ENCODE data around the gene MBD5.

The MBD5 gene

DNA sequence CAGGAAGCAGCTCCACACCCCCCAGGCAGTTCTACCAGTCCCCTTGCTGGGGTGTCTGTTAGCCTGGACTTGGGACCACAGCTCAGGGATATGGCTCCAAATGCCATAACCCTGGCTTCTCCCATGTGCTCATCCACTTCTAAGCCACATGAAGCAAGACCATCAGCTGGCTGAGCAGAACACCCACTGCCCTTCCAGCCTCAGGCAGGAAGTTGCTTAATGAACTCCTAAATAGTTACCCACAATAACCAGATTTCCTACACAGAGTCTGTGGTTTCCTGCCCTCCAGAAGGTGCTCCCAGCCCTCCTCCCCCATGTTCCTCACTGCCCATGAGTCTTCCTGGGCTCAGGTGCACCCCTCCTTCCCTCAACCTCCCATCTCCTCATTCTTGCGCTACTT, 525.4 kb downstream of the MBD5 start:
- Histone ChIP-seq H3K27me3 (ENCODE audit: insufficient read depth, insufficient read length) (no peaks in the 10 kb centered on the region), H3K9me3 (ENCODE audit: insufficient read depth, low read length) (no peaks in the 10 kb centered on the region), H3K4me3 (ENCODE audit: insufficient read length, low read depth) (no peak overlapping the region), H3K9ac (ENCODE audit: insufficient read length, low read depth) (no peak overlapping the region), H3K4me1 (ENCODE audit: insufficient read depth, insufficient read length) (peaks cover 3% of the 10 kb centered on the region), H3K36me3 (ENCODE audit: insufficient read depth, insufficient read length, low read length) (no peaks in the 10 kb centered on the region)
- DNase-seq (ENCODE audit: low read depth, low spot score): no peak
- no peak for TF ChIP-seq SUZ12 (IDR thresholded peaks at IDR 0.05; ENCODE audit: extremely low read depth, insufficient read depth, insufficient read length)
- TF ChIP-seq ZNF274 (IDR thresholded peaks at IDR 0.05; ENCODE audit: low read depth, low read length): no peak
- no peak for TF ChIP-seq YY1 (IDR thresholded peaks at IDR 0.05; ENCODE audit: insufficient read depth, insufficient read length)

DNA sequence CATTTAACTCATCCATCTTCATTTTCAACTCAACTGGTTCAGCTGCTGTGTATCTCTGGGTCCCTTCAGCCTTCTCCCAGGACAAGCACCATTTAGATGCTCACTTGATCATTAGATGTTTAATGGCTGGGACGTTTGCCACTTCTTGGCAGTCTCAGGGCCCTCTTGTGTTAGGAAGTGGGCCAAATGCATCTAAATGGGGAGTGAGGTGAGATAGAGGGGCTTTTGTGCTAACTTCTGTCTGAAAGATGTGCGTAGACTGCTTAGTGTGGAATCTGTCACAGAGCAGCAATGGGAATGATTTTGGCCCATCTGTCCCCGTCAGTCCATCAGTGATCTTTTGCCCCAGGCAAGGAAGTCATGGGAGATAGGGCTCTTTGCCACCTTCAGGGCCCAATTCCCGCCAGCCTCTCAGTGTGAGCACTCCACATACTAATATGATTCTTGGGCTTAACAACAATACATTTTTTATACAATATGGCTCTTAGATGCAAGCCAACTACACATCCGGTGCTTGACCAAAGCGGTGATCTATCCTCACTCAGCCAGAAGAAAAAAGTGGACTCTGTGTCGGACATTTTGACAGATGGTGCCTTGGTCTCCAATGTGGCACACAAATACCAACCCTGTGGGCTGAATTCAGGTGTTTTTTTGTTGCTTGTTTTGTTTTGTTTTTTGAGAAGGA, 528.0 kb downstream of the MBD5 start:
- no peak overlapping the region for H3K9ac ChIP-seq (ENCODE audit: insufficient read length, low read depth)
- no peak for DNase-seq (ENCODE audit: low read depth, low spot score)
- H3K4me1 ChIP-seq (ENCODE audit: insufficient read depth, insufficient read length): no peaks in the 10 kb centered on the region
- H3K36me3 ChIP-seq (ENCODE audit: insufficient read depth, insufficient read length, low read length): no peaks in the 10 kb centered on the region
- no peak overlapping the region for H3K4me3 ChIP-seq (ENCODE audit: insufficient read length, low read depth)
- no peaks in the 10 kb centered on the region for H3K9me3 ChIP-seq (ENCODE audit: insufficient read depth, low read length)
- no peaks in the 10 kb centered on the region for H3K27me3 ChIP-seq (ENCODE audit: insufficient read depth, insufficient read length)
- TF ChIP-seq ZNF274 (IDR thresholded peaks at IDR 0.05; ENCODE audit: low read depth, low read length) (no peak), YY1 (IDR thresholded peaks at IDR 0.05; ENCODE audit: insufficient read depth, insufficient read length) (no peak), SUZ12 (IDR thresholded peaks at IDR 0.05; ENCODE audit: extremely low read depth, insufficient read depth, insufficient read length) (no peak)

DNA sequence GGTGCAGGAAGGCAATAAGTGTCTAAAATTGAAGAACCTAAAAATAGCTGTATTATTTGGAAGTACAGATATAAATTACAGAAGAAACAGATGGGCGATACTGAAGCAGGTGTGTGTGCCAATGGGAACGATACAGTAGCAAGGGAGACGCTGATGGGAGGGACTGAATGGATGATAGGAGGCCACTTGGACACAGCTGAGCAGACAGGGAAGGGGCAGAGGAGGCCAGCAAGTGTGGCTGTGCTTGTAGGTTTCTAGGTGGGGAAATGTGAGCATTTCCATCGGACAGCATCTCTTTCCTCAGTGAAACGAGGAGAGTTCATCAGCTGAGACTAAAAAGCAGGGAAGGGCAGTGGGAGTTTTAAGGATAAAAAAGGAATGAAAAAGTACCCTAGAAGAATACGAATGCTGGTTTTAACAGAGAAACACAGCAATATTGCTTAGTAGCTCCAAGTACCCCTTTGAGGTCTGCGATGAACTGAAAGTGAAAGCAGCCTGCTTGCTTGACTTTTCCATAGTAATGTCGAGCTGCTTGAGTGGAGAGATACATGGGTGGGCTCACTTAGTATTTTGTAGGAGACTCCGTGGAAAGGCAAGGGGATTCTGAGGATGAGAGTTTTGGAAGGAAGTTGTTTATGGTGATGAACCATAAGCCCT, 531.9 kb downstream of the MBD5 start:
- H3K36me3 ChIP-seq (ENCODE audit: insufficient read depth, insufficient read length, low read length): no peaks in the 10 kb centered on the region
- TF ChIP-seq SUZ12 (IDR thresholded peaks at IDR 0.05; ENCODE audit: extremely low read depth, insufficient read depth, insufficient read length) (no peak), ZNF274 (IDR thresholded peaks at IDR 0.05; ENCODE audit: low read depth, low read length) (no peak), YY1 (IDR thresholded peaks at IDR 0.05; ENCODE audit: insufficient read depth, insufficient read length) (no peak)
- no peak overlapping the region for H3K4me3 ChIP-seq (ENCODE audit: insufficient read length, low read depth)
- peaks cover 4% of the 10 kb centered on the region for H3K4me1 ChIP-seq (ENCODE audit: insufficient read depth, insufficient read length)
- no peak for DNase-seq (ENCODE audit: low read depth, low spot score)
- no peaks in the 10 kb centered on the region for H3K27me3 ChIP-seq (ENCODE audit: insufficient read depth, insufficient read length)
- no peak overlapping the region for H3K9ac ChIP-seq (ENCODE audit: insufficient read length, low read depth)
- H3K9me3 ChIP-seq (ENCODE audit: insufficient read depth, low read length): 0 out of 2 replicates have a peak, but pooled peaks cover under 1% of the 10 kb centered on the region

DNA sequence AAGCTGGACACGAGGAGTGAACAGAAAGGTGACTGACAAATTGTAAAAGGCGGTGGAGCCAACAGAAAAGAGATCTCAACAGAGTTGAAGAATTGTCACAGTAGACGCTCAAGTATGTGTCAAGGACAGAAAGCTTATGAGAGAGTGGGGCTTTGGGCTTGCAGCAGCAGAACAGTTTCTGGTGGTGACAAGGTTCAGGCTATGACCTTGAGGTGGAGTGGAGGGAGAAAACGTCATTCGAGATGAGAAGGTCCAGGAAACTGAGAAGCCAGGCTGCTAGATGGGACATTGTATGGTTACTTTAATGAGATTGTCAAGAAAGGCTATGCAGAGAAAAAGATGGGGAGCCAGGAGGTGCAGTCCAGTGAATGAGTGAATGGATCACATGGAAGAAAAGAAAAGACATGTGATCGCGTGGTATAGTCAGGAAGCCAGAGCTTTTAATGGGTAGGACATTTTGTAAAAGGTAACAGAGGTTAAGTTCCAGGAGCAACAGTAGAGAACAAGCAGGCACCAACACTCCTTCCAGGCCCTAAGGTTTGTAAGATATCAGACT, 532.5 kb downstream of the MBD5 start:
- no peaks in the 10 kb centered on the region for H3K36me3 ChIP-seq (ENCODE audit: insufficient read depth, insufficient read length, low read length)
- DNase-seq (ENCODE audit: low read depth, low spot score): no peak
- H3K4me3 ChIP-seq (ENCODE audit: insufficient read length, low read depth): no peak overlapping the region
- TF ChIP-seq YY1 (IDR thresholded peaks at IDR 0.05; ENCODE audit: insufficient read depth, insufficient read length): no peak
- no peak for TF ChIP-seq ZNF274 (IDR thresholded peaks at IDR 0.05; ENCODE audit: low read depth, low read length)
- no peak for TF ChIP-seq SUZ12 (IDR thresholded peaks at IDR 0.05; ENCODE audit: extremely low read depth, insufficient read depth, insufficient read length)
- H3K27me3 ChIP-seq (ENCODE audit: insufficient read depth, insufficient read length): no peaks in the 10 kb centered on the region
- H3K9me3 ChIP-seq (ENCODE audit: insufficient read depth, low read length): peaks cover 5% of the 10 kb centered on the region; the same call in 1 of the 2 replicates
- peaks cover 4% of the 10 kb centered on the region for H3K4me1 ChIP-seq (ENCODE audit: insufficient read depth, insufficient read length)
- no peak overlapping the region for H3K9ac ChIP-seq (ENCODE audit: insufficient read length, low read depth)

DNA sequence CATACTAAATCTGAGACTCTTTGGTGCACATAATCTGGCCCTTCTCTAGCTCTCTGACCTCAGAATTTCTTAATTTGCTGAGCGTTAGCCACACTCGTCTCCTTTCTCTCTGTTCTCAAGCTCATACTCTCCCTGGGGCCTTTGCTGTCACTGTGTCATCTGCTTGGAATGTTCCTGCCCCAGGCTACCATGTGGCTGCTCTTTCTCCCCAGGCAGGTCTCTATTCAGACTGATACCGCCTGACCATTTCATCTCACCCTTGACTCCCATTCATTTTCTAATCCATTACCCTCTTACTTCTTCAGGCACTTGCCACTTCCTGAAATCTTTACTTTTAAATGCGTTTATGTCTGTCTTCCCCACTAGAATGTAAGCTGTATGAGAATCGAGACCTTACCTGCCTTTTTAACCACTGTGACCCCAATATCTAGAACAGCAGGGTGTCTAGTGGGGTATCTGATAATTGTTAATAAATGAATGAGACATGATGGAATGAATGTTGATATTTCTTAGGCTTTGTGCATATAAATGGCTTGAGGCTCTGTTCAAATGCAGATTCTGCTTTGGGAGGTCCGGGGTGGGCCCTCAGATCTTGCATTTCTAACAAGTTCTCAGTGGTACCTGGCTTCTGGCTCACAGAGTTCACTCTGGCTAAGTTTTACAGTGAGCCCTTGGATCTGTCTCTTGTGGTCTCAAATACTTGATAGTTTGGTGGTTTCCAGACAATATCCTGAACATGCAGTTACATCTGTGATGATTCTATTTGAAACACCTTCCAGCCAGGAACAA, 533.8 kb downstream of the MBD5 start:
- Histone ChIP-seq H3K4me3 (ENCODE audit: insufficient read length, low read depth) (no peak overlapping the region), H3K9me3 (ENCODE audit: insufficient read depth, low read length) (peaks cover 5% of the 10 kb centered on the region; the same call in 1 of the 2 replicates), H3K4me1 (ENCODE audit: insufficient read depth, insufficient read length) (peaks cover 4% of the 10 kb centered on the region), H3K9ac (ENCODE audit: insufficient read length, low read depth) (no peak overlapping the region), H3K36me3 (ENCODE audit: insufficient read depth, insufficient read length, low read length) (no peaks in the 10 kb centered on the region), H3K27me3 (ENCODE audit: insufficient read depth, insufficient read length) (no peaks in the 10 kb centered on the region)
- peak; percentile 93 for DNase-seq (ENCODE audit: low read depth, low spot score)
- TF ChIP-seq ZNF274 (IDR thresholded peaks at IDR 0.05; ENCODE audit: low read depth, low read length) (no peak), SUZ12 (IDR thresholded peaks at IDR 0.05; ENCODE audit: extremely low read depth, insufficient read depth, insufficient read length) (no peak), YY1 (IDR thresholded peaks at IDR 0.05; ENCODE audit: insufficient read depth, insufficient read length) (no peak)

DNA sequence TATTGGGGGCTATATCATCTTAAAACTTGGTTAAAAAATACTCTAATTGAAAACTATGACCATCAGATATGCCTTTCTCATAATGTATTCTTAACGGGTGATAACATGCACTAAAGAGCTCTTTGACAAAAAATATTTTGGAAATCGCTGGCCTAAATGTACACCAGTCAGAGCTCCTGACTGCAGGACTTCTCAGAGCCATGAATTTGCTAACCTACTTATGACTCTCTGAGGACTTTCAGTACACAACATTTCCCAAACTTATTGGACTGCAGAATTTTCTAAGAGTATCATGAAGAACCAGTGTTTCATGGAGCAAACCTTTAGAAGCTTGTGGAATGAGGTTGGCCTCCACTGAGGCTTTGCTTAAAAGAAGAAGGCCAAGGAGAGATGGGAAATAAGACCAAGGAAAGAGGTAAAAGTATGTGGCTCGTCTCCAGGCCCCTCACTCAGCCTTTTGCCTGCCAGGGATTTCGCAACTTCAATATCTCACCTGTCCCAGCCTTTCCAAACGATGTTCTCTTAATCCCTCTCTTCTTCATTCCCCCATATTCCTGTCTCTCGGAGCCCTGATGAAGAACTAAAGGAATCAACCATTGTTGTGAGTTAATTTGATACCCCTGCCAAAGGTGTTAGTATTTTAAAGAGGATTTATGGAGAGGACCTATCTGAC, 534.9 kb downstream of the MBD5 start:
- Histone ChIP-seq H3K9ac (ENCODE audit: insufficient read length, low read depth) (no peak overlapping the region), H3K4me3 (ENCODE audit: insufficient read length, low read depth) (no peak overlapping the region), H3K27me3 (ENCODE audit: insufficient read depth, insufficient read length) (no peaks in the 10 kb centered on the region), H3K4me1 (ENCODE audit: insufficient read depth, insufficient read length) (peaks cover 4% of the 10 kb centered on the region), H3K36me3 (ENCODE audit: insufficient read depth, insufficient read length, low read length) (no peaks in the 10 kb centered on the region), H3K9me3 (ENCODE audit: insufficient read depth, low read length) (peaks cover 5% of the 10 kb centered on the region; the same call in 1 of the 2 replicates)
- no peak for DNase-seq (ENCODE audit: low read depth, low spot score)
- TF ChIP-seq YY1 (IDR thresholded peaks at IDR 0.05; ENCODE audit: insufficient read depth, insufficient read length) (no peak), SUZ12 (IDR thresholded peaks at IDR 0.05; ENCODE audit: extremely low read depth, insufficient read depth, insufficient read length) (no peak), ZNF274 (IDR thresholded peaks at IDR 0.05; ENCODE audit: low read depth, low read length) (no peak)

Data from NT2/D1 (cell line).